ENCODE measurements around the gene TOMM5.

GRCh38 chr9:37611014-37611413 lies 18.6 kb upstream of the TOMM5 start:
- TF ChIP-seq EZH2 (IDR thresholded peaks at IDR 0.05) (no peak), CTCF (IDR thresholded peaks at IDR 0.05) (no peak), EZH2phosphoT487 (IDR thresholded peaks at IDR 0.05) (no peak)

Measured in neural progenitor cell (in vitro differentiated cells).